Mucosa of rectum (tissue), 2 donors: ENCODE results near the gene MASP2.
"Not testable (repeated sequence)": the region's sequence is repeated elsewhere in the genome, so short reads cannot be mapped to it uniquely, and the experiment has no call there.

Experiments
- H3K27ac ChIP-seq, 2 donors: one replicate each; pipeline ENCODE4 v1.7.0; 2013; ENCODE audit warnings: inconsistent platforms in 2 of 2, low read depth in 2 of 2, low read length in 2 of 2
- H3K27me3 ChIP-seq, 2 donors: one replicate each; pipeline ENCODE4 v1.7.0; 2013; ENCODE audit warnings: low read length in 2 of 2; ENCODE audit not compliant: control insufficient read depth in 2 of 2, insufficient read depth in 2 of 2
- H3K36me3 ChIP-seq, 2 donors: one replicate each; pipeline ENCODE4 v1.7.0; 2013; ENCODE audit warnings: low read length in 2 of 2; ENCODE audit not compliant: control insufficient read depth in 2 of 2, insufficient read depth in 2 of 2
- H3K4me1 ChIP-seq, 2 donors: one replicate each; pipeline ENCODE4 v1.7.0; 2013; ENCODE audit warnings: low read length in 2 of 2, mild to moderate bottlenecking in 1 of 2; ENCODE audit not compliant: control insufficient read depth in 2 of 2, insufficient read depth in 2 of 2
- H3K4me3 ChIP-seq, 2 donors: one replicate each; pipeline ENCODE4 v1.7.0; 2013; ENCODE audit warnings: low read length in 2 of 2
- H3K9ac ChIP-seq, 2 donors: one replicate each; pipeline ENCODE4 v1.7.0; 2013; ENCODE audit warnings: low read length in 2 of 2, low read depth in 1 of 2, mild to moderate bottlenecking in 1 of 2
- H3K9me3 ChIP-seq, 2 donors: one replicate each; pipeline ENCODE4 v1.7.0; 2013; ENCODE audit warnings: low read length in 2 of 2; ENCODE audit not compliant: control insufficient read depth in 2 of 2
- donor health status: healthy.
- donor health status: Normal muscosa, but diverticular disease.

MASP2 gene

DNA sequence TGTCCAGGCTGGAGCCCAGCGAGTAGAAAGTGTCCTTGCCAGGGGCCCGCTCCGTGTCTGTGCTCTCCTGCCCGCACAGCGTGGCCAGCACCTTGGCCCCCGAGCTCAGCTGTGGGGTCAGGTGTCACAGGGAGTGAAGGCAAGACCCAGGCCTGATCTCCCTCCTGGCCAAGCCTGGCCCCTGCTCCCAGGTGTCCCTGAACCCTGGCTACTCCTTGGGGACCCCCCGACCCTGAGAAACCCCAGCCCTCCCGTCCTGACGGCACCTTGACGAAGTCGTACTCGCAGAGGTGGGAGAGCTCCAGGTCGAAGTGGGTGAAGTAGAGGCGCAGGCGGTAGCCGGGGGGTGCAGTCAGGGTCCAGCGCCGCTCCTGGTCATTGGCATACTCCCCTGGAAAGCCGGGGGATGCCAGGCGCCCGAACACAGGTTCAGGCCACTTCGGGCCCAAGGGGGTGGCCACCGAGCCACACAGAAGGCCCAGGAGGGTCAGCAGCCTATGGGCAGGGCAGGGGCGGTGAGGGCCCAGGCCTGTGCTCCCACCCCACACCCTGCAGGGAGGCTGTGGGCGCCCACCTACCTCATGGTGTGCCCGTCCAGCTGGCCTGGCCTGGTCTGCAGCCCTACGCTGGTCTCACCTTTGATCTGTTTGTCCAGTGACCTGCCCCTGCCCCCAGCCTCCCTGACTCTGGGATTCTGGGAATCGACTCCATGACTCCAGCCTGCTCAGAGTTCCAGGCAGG lies at the start of gene MASP2:
Gene MASP2 (minus strand): TSS at position 615 of the 741 bp plus-strand sequence. CDS start 32 bp downstream, at position 583.
- Histone ChIP-seq H3K27me3 (no peaks in the 10 kb centered on the region), H3K4me1 (no peaks in the 10 kb centered on the region), H3K27ac (no peak within 1 kb of the TSS), H3K9me3 (no peaks in the 10 kb centered on the region), H3K36me3 (no peaks in the 10 kb centered on the region), H3K9ac (no peak within 1 kb of the TSS), H3K4me3 (no peak within 1 kb of the TSS)

DNA sequence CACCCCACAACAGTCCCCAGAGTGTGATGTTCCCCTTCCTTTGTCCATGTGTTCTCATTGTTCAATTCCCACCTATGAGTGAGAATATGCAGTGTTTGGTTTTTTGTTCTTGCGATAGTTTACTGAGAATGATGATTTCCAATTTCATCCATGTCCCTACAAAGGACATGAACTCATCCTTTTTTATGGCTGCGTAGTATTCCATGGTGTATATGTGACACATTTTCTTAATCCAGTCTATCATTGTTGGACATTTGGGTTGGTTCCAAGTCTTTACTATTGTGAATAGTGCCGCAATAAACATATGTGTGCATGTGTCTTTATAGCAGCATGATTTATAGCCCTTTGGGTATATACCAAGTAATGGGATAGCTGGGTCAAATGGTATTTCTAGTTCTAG lies 36.7 kb upstream of the MASP2 start:
- H3K9me3 ChIP-seq, H3K27me3 ChIP-seq, H3K4me3 ChIP-seq, H3K27ac ChIP-seq, H3K4me1 ChIP-seq, H3K9ac ChIP-seq: not testable (repeated sequence)
- peaks cover 45 to 49% of the 10 kb centered on the region in 2 donors for H3K36me3 ChIP-seq

DNA sequence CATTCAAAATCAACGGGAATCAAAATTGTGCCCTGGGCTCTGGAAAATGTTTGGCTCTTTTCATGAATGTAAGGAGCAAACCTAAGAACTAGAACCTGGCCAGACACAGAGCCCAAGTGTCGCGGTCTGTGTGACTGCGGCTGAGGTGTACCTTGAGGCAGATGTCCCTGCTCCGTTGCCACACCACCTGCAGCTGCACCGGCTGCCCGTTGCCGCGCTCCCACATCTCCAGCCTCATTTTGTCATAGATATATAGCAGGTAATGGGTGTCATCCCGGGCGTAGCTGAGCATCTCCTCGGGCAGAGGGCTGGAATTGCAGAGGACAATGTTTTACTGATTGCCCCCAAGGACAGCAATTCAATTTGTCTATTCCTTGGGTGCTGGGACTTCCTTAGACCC lies 33.9 kb upstream of the MASP2 start:
- no peaks in the 10 kb centered on the region for H3K9me3 ChIP-seq
- H3K36me3 ChIP-seq, result peaks cover 48 to 54% of the 10 kb centered on the region in 2 donors
- no peaks in the 10 kb centered on the region for H3K4me1 ChIP-seq
- no peak overlapping the region for H3K4me3 ChIP-seq
- no peak overlapping the region for H3K27ac ChIP-seq
- H3K9ac ChIP-seq, result no peak overlapping the region
- H3K27me3 ChIP-seq, result no peaks in the 10 kb centered on the region

DNA sequence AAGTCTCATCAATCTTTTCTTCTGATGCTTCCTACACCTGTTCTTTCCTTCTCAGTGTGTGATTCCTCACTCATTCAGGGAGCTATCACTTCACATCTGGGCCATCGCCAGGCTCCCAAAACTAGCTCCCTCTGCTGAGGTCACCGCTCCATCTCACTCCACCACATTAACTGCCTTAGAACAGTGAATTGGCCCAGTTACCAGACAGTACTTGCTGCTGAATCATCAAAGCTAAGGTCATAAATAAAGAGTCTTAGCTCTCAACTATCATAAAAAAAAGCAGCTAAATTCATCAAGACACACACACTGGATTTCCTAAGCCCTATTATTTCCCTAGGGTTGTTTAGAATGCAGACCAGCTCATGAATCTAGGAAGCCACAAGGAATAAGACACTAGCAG lies 31.6 kb upstream of the MASP2 start:
- H3K4me3 ChIP-seq, result no peak overlapping the region
- no peaks in the 10 kb centered on the region for H3K27me3 ChIP-seq
- H3K9me3 ChIP-seq, result no peaks in the 10 kb centered on the region
- H3K27ac ChIP-seq, result no peak overlapping the region
- no peak overlapping the region for H3K9ac ChIP-seq
- H3K4me1 ChIP-seq, result no peaks in the 10 kb centered on the region
- H3K36me3 ChIP-seq, result peaks cover 58 to 69% of the 10 kb centered on the region in 2 donors

DNA sequence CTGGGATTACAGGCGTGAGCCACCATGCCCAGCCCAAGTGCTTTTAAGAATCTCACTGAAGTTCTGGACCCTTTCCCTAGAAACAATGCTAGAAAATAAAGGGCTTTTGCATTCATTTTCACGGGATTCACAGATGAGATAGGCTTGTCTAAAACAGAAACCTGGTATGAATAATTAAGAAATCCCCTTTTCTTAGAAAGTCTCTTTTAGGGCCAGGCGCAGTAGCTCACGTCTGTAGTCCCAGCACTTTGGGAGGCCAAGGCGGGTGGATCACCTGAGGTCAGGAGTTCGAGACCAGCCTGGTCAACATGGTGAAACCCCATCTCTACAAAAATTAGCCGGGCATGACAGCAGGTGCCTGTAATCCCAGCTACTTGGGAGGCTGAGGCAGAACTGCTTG lies 26.4 kb upstream of the MASP2 start:
- not testable (repeated sequence) for H3K9ac ChIP-seq, H3K27me3 ChIP-seq, H3K4me3 ChIP-seq, H3K9me3 ChIP-seq, H3K27ac ChIP-seq, H3K4me1 ChIP-seq
- peaks cover 56 to 78% of the 10 kb centered on the region in 2 donors for H3K36me3 ChIP-seq

DNA sequence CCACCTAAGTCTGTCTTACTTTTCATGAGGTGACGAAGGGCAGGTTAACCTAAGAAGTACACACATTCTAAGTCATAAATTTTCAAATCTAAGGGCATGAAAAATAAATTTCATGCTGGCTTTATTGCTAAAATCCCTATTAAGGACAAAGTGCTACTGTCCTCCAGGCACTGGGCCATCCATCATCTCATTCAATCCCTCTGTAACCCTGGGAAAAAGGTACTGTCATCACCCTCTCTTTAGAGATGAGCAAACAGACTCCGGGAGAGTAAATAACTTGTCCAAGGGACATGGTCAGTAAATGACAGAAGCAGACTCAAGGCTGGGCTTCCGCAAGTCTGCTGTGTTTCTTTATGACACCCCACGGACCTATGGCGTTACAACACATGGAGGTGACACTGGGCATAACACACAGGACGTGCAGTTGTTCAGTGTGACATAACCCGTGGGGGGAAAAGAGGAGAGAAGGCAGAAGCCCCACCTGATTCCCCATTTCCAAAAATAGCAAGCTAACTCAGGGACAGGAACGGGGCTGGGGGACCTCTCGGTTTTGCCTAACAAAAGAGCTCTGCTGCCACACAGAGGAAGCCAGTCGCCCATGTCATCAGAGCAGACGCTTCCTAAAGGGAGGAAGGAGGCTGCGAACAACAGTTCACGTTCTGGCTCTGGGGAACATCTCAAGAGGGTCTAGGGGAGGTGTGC lies 25.3 kb upstream of the MASP2 start:
- H3K36me3 ChIP-seq, result peaks cover 63 to 82% of the 10 kb centered on the region in 2 donors
- no peaks in the 10 kb centered on the region for H3K27me3 ChIP-seq
- no peak overlapping the region for H3K4me3 ChIP-seq
- no peaks in the 10 kb centered on the region for H3K4me1 ChIP-seq
- H3K9me3 ChIP-seq, result no peaks in the 10 kb centered on the region
- no peak overlapping the region for H3K9ac ChIP-seq
- H3K27ac ChIP-seq, result no peak overlapping the region

DNA sequence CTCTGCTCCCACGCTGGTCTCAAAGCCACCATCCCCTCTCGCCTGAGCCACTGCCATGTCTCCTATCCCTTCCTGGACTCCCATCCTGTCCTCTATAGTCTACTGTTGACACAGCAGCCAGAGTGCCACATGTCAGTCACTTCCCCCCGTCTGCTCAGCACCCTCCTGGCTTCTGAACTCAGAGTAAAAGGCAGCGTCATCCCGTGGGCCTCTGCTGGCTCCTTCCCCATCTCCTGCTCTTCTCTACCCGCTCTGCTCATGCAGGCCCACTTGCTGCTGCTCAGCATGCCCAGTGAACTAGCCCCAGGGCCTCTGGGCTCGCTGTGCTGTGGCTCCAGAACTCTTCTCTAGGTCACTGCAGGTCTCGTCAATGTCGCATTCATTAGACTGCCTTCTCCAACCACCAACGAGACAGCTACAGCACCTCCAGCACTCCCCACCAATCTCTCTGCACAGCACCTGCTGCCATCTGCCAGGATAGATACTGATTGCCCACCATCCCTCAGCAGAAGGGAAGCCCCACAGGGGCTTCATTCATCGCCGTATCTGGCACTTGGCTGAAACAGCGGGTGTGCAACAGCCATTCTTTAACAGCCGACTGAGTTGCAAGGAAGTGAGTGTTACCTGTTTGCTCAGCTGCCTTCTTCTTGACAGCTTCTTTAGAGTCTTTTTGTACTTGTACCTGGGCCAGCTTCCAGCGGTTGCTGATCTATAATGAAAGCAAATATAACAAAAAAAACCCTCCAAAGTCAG lies 24.6 kb upstream of the MASP2 start:
- no peaks in the 10 kb centered on the region for H3K4me1 ChIP-seq
- no peaks in the 10 kb centered on the region for H3K9me3 ChIP-seq
- no peak overlapping the region for H3K9ac ChIP-seq
- H3K27me3 ChIP-seq, result no peaks in the 10 kb centered on the region
- no peak overlapping the region for H3K4me3 ChIP-seq
- no peak overlapping the region for H3K27ac ChIP-seq
- H3K36me3 ChIP-seq, result peaks cover 59 to 78% of the 10 kb centered on the region in 2 donors

DNA sequence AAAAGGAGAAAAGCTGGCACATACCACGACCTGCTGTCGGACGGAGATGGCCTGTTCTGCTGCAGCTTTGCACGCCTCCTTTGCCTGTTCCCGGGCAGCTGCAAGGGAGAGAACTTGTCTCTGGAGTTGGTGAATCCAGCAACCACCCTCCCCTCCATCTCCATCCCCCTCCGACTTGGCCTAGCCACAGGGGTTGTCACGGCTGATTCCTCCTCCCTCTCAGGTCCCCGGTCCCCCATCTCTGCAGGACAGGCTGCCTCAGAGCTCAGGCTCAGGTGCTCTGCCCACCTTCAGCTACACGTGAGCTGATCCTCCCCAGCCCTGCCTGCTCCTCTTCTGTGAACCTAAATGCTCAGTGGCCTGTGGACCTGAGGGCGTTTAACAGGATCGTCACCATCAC lies 23.8 kb upstream of the MASP2 start:
- no peaks in the 10 kb centered on the region for H3K9me3 ChIP-seq
- H3K27me3 ChIP-seq, result no peaks in the 10 kb centered on the region
- H3K9ac ChIP-seq, result no peak overlapping the region
- peaks cover 61 to 79% of the 10 kb centered on the region in 2 donors for H3K36me3 ChIP-seq
- H3K4me3 ChIP-seq, result no peak overlapping the region
- H3K27ac ChIP-seq, result no peak overlapping the region
- H3K4me1 ChIP-seq, result no peaks in the 10 kb centered on the region

DNA sequence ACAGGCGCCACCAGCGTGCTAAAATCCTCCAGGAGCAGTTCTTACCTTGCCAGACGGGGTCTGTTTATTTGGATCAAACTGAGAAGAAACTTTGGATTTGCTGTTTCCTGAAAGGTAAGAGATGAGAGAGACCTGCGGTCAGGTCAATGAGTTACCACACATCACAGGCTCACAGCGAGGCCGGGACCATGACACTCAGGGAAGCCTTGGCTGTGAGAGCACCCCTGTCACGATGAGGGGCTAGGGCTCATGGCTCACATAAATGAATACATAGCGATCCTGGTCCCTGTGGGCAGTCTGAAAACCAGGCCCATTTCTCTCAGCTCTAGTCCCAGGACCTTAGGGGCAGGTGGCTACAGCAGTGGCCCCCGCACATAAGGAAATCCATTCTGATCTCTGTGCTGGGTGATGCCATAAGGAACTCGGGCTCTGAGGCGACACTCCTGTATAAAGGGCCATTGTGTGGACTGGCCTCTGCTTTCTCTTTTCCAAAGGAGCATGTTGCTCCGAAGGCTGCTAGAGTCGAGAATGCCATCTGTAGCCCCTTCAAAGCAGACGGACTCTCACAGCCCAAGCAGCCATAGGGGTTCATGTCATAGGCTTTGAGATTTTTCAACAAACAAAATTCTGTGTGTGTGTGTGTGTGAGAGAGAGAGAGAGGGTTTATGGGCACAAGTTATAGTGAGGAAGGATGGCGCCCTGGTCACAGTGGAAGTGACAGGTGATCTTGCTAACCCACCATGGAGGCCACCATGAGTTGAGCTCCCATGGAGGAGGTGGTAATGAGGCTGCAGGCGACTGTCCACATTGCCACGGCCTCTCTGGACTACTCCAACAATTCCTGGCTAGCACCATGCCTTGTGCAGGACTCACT lies 21.8 kb upstream of the MASP2 start:
- no peak overlapping the region for H3K9ac ChIP-seq
- no peak overlapping the region for H3K27ac ChIP-seq
- no peaks in the 10 kb centered on the region for H3K27me3 ChIP-seq
- H3K9me3 ChIP-seq, result no peaks in the 10 kb centered on the region
- peaks cover 61 to 76% of the 10 kb centered on the region in 2 donors for H3K36me3 ChIP-seq
- no peak overlapping the region for H3K4me3 ChIP-seq
- H3K4me1 ChIP-seq, result no peaks in the 10 kb centered on the region
